ENCODE measurements around the gene MLST8.

The MLST8 gene

DNA sequence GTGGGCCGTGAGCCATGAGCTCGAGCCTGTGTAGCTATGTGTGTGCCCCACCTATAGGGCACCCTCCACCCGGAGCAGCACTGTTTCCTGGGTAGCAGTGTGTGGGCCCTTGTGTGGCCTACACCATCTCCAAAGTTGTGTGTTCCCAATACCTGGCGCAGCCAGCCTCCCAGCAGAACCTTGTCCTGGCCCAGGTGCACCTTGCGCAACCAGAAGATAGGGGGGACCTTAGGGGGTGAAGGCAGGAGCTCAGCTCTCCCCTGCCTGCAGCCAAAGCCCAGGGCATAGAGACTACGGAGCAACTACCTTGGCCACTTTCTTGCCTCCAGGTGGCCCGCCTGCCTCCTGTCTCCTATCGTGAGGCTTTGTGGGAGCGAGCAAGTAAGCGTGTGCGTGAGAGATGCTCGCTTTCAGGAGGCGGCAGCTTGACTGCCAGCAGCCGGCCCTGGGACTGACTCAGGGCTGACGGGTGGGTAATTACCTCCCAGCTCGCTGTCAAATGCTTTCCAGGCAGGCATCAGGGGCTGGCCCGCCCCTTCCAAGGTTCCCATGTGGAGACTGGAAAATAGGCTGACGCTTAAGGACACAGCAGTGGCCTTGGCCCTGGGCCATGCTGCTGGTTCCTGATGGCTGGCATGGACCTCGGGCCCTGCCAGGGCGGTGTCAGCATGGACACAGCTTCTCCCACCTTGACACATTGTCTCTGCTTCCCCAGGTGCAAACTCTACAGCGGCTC, 30.7 kb upstream of the MLST8 start:
- Histone ChIP-seq H3K4me3 (ENCODE audit: low read depth, low read length) (no peak overlapping the region), H3K27ac (ENCODE audit: extremely low read depth, low read depth, low read length) (no peak overlapping the region), H3K9me3 (ENCODE audit: control insufficient read depth, insufficient read depth, low read depth, low read length) (no peaks in the 10 kb centered on the region), H3K4me1 (ENCODE audit: control insufficient read depth, insufficient read depth, low read length) (no peaks in the 10 kb centered on the region), H3K36me3 (ENCODE audit: control insufficient read depth in 2 of 2, insufficient read depth in 1 of 2, low read length in 2 of 2) (peaks cover 0 to 60% of the 10 kb centered on the region in 2 experiments; a peak in 1 of 3 replicates)
- ChIA-PET POLR2A (interaction anchor here (1.6 to 2.7 kb wide), 2 partner anchors 19 to 40 kb away, joined by 5 to 18 read pairs; partner anchors contain the start of genes PGP and TRAF7), CTCF (no interaction called here)
- TF ChIP-seq ZNF23 (tag by site-specific recombination; IDR thresholded peaks at IDR 0.05; ENCODE audit: borderline replicate concordance) (no peak), FEZF1 (tag by site-specific recombination; IDR thresholded peaks at IDR 0.05) (peak; percentile 73)

DNA sequence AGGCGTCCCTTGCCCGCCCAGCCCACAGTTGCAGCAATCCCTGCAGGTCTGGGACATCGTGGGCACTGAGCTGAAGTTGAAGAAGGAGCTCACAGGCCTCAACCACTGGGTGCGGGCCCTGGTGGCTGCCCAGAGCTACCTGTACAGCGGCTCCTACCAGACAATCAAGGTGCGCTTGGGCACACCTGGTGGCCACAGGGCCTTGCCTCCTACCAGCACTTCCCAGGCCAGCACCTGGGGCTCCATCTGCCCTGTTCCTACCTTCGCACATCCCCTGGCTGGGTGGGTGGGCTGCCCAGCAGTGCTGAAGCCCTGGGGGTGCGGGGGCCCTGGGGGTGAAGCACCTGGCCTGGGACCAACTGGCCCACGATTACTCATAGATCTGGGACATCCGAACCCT, 29.8 kb upstream of the MLST8 start:
- H3K36me3 ChIP-seq (ENCODE audit: control insufficient read depth in 2 of 2, insufficient read depth in 1 of 2, low read length in 2 of 2) = peaks cover 0 to 60% of the 10 kb centered on the region in 2 experiments; a peak in 1 of 3 replicates
- no peak overlapping the region for H3K4me3 ChIP-seq (ENCODE audit: low read depth, low read length)
- no peaks in the 10 kb centered on the region for H3K9me3 ChIP-seq (ENCODE audit: control insufficient read depth, insufficient read depth, low read depth, low read length)
- CTCF ChIA-PET = no interaction called here
- H3K4me1 ChIP-seq (ENCODE audit: control insufficient read depth, insufficient read depth, low read length) = no peaks in the 10 kb centered on the region
- TF ChIP-seq, protein P1, sequence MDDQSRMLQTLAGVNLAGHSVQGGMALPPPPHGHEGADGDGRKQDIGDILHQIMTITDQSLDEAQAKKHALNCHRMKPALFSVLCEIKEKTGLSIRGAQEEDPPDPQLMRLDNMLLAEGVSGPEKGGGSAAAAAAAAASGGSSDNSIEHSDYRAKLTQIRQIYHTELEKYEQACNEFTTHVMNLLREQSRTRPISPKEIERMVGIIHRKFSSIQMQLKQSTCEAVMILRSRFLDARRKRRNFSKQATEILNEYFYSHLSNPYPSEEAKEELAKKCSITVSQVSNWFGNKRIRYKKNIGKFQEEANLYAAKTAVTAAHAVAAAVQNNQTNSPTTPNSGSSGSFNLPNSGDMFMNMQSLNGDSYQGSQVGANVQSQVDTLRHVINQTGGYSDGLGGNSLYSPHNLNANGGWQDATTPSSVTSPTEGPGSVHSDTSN (CRISPR knock-in tag; IDR thresholded peaks at IDR 0.05) = 0 out of 2 replicates have a peak, but pooled peaks have one; percentile 2
- TF ChIP-seq ZNF394 (tag by site-specific recombination; IDR thresholded peaks at IDR 0.05; ENCODE audit: borderline replicate concordance) = no peak
- peak; percentile 56; the same call in 1 of the 2 replicates for TF ChIP-seq ZNF623 (tag by site-specific recombination; IDR thresholded peaks at IDR 0.05)
- no peak for TF ChIP-seq BCL11B (tag by site-specific recombination; IDR thresholded peaks at IDR 0.05; ENCODE audit: low read depth)
- no peak overlapping the region for H3K27ac ChIP-seq (ENCODE audit: extremely low read depth, low read depth, low read length)
- POLR2A ChIA-PET = interaction anchor here (2.7 kb wide), 1 partner anchor 20 kb away, joined by 18 read pairs; the partner anchor contains the start of gene TRAF7

GRCh38 chr16:2176047-2176446, 29.2 kb upstream of the MLST8 start:
- Histone ChIP-seq H3K4me1 (ENCODE audit: control insufficient read depth, insufficient read depth, low read length) (no peaks in the 10 kb centered on the region), H3K27ac (ENCODE audit: extremely low read depth, low read depth, low read length) (no peak overlapping the region), H3K9me3 (ENCODE audit: control insufficient read depth, insufficient read depth, low read depth, low read length) (no peaks in the 10 kb centered on the region), H3K36me3 (ENCODE audit: control insufficient read depth in 2 of 2, insufficient read depth in 1 of 2, low read length in 2 of 2) (peaks cover 0 to 60% of the 10 kb centered on the region in 2 experiments; a peak in 1 of 3 replicates), H3K4me3 (ENCODE audit: low read depth, low read length) (no peak overlapping the region)
- CTCF ChIA-PET = no interaction called here
- POLR2A ChIA-PET = interaction anchor here (2.7 kb wide), 1 partner anchor 21 kb away, joined by 18 read pairs; the partner anchor contains the start of gene TRAF7
- TF ChIP-seq, protein P1 (CRISPR knock-in tag; IDR thresholded peaks at IDR 0.05) = 0 out of 2 replicates have a peak, but pooled peaks have one; percentile 10
- peak; percentile 58 for TF ChIP-seq ZNF600 (tag by site-specific recombination; IDR thresholded peaks at IDR 0.05)
- TF ChIP-seq ZNF580 (tag by site-specific recombination; IDR thresholded peaks at IDR 0.05) = no peak
- no peak for TF ChIP-seq ZNF239 (tag by site-specific recombination; IDR thresholded peaks at IDR 0.05)

DNA sequence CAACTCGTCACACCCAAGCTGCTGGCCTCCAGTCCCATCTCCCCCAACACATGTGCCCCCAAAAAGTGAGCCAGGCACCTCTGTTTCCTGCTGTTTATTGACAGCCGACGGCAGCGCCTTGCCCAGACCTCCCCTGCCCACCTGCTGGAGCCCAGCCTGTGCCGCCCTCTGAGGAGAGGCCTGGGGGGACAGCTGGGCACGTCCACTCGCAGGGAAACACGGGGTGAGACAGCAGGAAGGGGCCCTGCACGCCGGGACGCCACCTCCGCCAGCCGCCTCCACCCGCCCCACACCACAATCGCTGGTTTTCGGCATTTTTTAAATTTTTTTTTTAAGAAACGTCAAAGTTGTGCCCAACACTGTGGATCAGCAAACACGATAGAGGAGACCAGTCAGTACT, 28.2 kb upstream of the MLST8 start:
- ChIA-PET POLR2A (no interaction called here), CTCF (no interaction called here)
- Histone ChIP-seq H3K4me3 (ENCODE audit: low read depth, low read length) (no peak overlapping the region), H3K4me1 (ENCODE audit: control insufficient read depth, insufficient read depth, low read length) (no peaks in the 10 kb centered on the region), H3K9me3 (ENCODE audit: control insufficient read depth, insufficient read depth, low read depth, low read length) (no peaks in the 10 kb centered on the region), H3K27ac (ENCODE audit: extremely low read depth, low read depth, low read length) (no peak overlapping the region), H3K36me3 (ENCODE audit: control insufficient read depth in 2 of 2, insufficient read depth in 1 of 2, low read length in 2 of 2) (peaks cover 0 to 50% of the 10 kb centered on the region in 2 experiments; a peak in 1 of 3 replicates)
- TF ChIP-seq SALL2 (tag by site-specific recombination; IDR thresholded peaks at IDR 0.05; ENCODE audit: borderline replicate concordance) (no peak), ZBTB49 (tag by site-specific recombination; IDR thresholded peaks at IDR 0.05; ENCODE audit: low read depth) (no peak), ZNF292 (tag by site-specific recombination; IDR thresholded peaks at IDR 0.05; ENCODE audit: borderline replicate concordance, low read depth) (no peak), ZNF404 (tag by site-specific recombination; IDR thresholded peaks at IDR 0.05) (no peak), ZNF549 (tag by site-specific recombination; IDR thresholded peaks at IDR 0.05) (no peak), ZBTB48 (tag by site-specific recombination; IDR thresholded peaks at IDR 0.05) (no peak), ZNF692 (tag by site-specific recombination; IDR thresholded peaks at IDR 0.05) (no peak)
- TF ChIP-seq, protein P2, sequence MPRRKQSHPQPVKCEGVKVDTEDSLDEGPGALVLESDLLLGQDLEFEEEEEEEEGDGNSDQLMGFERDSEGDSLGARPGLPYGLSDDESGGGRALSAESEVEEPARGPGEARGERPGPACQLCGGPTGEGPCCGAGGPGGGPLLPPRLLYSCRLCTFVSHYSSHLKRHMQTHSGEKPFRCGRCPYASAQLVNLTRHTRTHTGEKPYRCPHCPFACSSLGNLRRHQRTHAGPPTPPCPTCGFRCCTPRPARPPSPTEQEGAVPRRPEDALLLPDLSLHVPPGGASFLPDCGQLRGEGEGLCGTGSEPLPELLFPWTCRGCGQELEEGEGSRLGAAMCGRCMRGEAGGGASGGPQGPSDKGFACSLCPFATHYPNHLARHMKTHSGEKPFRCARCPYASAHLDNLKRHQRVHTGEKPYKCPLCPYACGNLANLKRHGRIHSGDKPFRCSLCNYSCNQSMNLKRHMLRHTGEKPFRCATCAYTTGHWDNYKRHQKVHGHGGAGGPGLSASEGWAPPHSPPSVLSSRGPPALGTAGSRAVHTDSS (tag by site-specific recombination; IDR thresholded peaks at IDR 0.05) = no peak

Measured in HEK293 (cell line).